GM12891 (cell line): Measurements from ENCODE around the gene E4F1.

Experiments
- DNase-seq: peaks from one replicate; pipeline ENCODE4 v3.0.0; 2011; ENCODE audit warnings: low spot score; ENCODE audit not compliant: insufficient read length
- FAIRE-seq: peaks from 2 replicates; lab custom pipeline; 2011; peaks lifted over from hg19 to GRCh38; lab: Jason Lieb, UNC
- PAX5 ChIP-seq: IDR thresholded peaks from 2 replicates; pipeline ENCODE4 v1.6.1; 2011; ENCODE audit warnings: low read length, moderate library complexity, mild to moderate bottlenecking; ENCODE audit not compliant: insufficient read depth, severe bottlenecking
- POLR2A ChIP-seq: IDR thresholded peaks from 2 replicates; pipeline ENCODE4 v1.6.1; 2011; ENCODE audit warnings: low read depth, low read length, control low read depth
- POLR2AphosphoS5 ChIP-seq: IDR thresholded peaks from 2 replicates; pipeline ENCODE4 v1.6.1; 2011; ENCODE audit warnings: low read depth, low read length, control low read depth
- POU2F2 ChIP-seq: IDR thresholded peaks from 2 replicates; pipeline ENCODE4 v1.6.1; 2011; ENCODE audit warnings: low read depth, mild to moderate bottlenecking, control low read depth, low read length, moderate library complexity
- SPI1 ChIP-seq: IDR thresholded peaks from 2 replicates; pipeline ENCODE4 v1.6.1; 2011; ENCODE audit warnings: low read depth, low read length, control low read depth
- TAF1 ChIP-seq: IDR thresholded peaks from 2 replicates; pipeline ENCODE4 v1.6.1; 2011; ENCODE audit warnings: low read depth, low read length, control low read depth

E4F1 gene

GRCh38 chr16:2205967-2206313, 17.5 kb upstream of the E4F1 start:
- FAIRE-seq (no peak), DNase-seq (no peak)
- TF ChIP-seq PAX5 (no peak), POLR2AphosphoS5 (no peak), SPI1 (no peak), POU2F2 (no peak)

- FAIRE-seq = no peak
These were observed 17.0 kb upstream of the E4F1 start for GRCh38 chr16:2206420-2206779.

GRCh38 chr16:2206780-2207433, 16.5 kb upstream of the E4F1 start:
- TF ChIP-seq POLR2AphosphoS5 (no peak), POLR2A (0 out of 2 replicates have a peak, but pooled peaks have one; percentile 38)
- DNase-seq = no peak
- FAIRE-seq = no peak

More at GRCh38 chr16:2206420-2206779, 17.0 kb upstream of the E4F1 start:
- TF ChIP-seq PAX5 = no peak
- no peak for DNase-seq

DNA sequence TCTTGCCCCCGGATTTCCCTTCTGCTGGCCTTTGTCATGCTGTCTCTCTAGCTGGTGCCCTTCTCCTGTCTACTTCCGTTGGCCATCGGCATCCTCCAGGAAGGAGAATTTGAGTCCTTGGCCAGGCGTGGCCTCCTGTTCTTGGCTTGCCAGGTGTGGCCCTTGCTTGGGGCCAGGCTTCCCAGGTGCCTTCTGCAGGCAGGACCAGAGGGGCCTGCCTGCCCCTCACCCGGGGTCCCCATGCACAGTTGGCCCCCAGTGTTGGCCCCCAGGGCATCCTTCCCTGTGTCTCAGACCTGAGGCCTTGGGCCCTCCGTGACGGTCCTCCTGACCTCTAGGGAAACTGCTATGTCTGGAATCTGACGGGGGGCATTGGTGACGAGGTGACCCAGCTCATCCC, 15.5 kb upstream of the E4F1 start:
- DNase-seq (no peak), FAIRE-seq (no peak)
- TF ChIP-seq POLR2AphosphoS5 = no peak
- no peak for TF ChIP-seq POU2F2
- TF ChIP-seq TAF1 = no peak
- TF ChIP-seq PAX5 = no peak
- TF ChIP-seq POLR2A = no peak
- TF ChIP-seq SPI1 = no peak

DNA sequence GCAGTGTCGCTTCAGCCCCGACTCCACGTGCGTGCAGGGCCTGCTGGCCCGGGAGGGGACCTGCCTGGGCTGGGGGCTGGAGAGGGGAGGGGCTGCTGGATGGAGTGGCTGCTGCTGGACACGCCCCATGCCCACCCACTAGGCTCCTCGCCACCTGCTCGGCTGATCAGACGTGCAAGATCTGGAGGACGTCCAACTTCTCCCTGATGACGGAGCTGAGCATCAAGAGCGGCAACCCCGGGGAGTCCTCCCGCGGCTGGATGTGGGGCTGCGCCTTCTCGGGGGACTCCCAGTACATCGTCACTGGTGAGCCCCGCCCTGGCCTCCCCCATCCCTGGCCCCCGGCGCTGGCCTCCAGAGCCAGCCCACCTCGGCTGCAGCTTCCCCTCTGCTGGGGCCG, 15.1 kb upstream of the E4F1 start:
- no peak for TF ChIP-seq POLR2AphosphoS5
- no peak for TF ChIP-seq POLR2A
- DNase-seq (no peak), FAIRE-seq (no peak)

GRCh38 chr16:2208772-2209171, 14.6 kb upstream of the E4F1 start:
- TF ChIP-seq POU2F2 = no peak
- TF ChIP-seq TAF1 = no peak
- no peak for TF ChIP-seq PAX5
- no peak for TF ChIP-seq SPI1
- TF ChIP-seq POLR2AphosphoS5 = no peak
- no peak for TF ChIP-seq POLR2A
- FAIRE-seq (no peak), DNase-seq (no peak)

GRCh38 chr16:2209258-2210008, 14.0 kb upstream of the E4F1 start:
- no peak; the same call in 1 of the 2 replicates for TF ChIP-seq POLR2A
- no peak for TF ChIP-seq TAF1
- no peak for TF ChIP-seq SPI1
- TF ChIP-seq PAX5 = no peak
- TF ChIP-seq POU2F2 = no peak
- no peak for TF ChIP-seq POLR2AphosphoS5
- DNase-seq (no peak), FAIRE-seq (no peak)

- no peak for DNase-seq
- no peak for TF ChIP-seq POLR2A
- no peak; the same call in 1 of the 2 replicates for TF ChIP-seq POLR2AphosphoS5
- TF ChIP-seq POU2F2 = no peak
- no peak for TF ChIP-seq PAX5
- FAIRE-seq = no peak
These were observed 13.4 kb upstream of the E4F1 start for GRCh38 chr16:2210009-2210332.

GRCh38 chr16:2210386-2211365, 12.7 kb upstream of the E4F1 start, which contains the start of gene BRICD5:
TSS of gene BRICD5 (minus strand) at chr16:2210863. CDS start at chr16:2210833, 30 bp downstream.
- FAIRE-seq = no peak
- TF ChIP-seq POU2F2 = no peak; the same call in 1 of the 2 replicates
- no peak for TF ChIP-seq PAX5
- no peak for TF ChIP-seq SPI1
- peak; percentile 11; the same call in 1 of the 2 replicates for TF ChIP-seq POLR2AphosphoS5
- no peak for TF ChIP-seq TAF1
- TF ChIP-seq POLR2A = no peak

GRCh38 chr16:2211923-2212347, 11.5 kb upstream of the E4F1 start:
- FAIRE-seq (no peak), DNase-seq (no peak)
- no peak for TF ChIP-seq TAF1
- TF ChIP-seq POLR2AphosphoS5 = peak; percentile 56; the same call in 1 of the 2 replicates

More at GRCh38 chr16:2210386-2211365, 12.7 kb upstream of the E4F1 start, which contains the start of gene BRICD5:
- no peak for DNase-seq
